OCI-LY1 (cell line): ENCODE measurements around the gene CCR7.

ENCODE experiments used
- H2AFZ ChIP-seq: fragments of 200-600 bp; sonication (generic), shearing (Covaris generic); 2 replicates; pipeline ENCODE4 v1.6.0; 2014; ENCODE audit warnings: antibody characterized with exemption, mild to moderate bottlenecking, low read length
- H3F3A ChIP-seq: fragments of 200-600 bp; sonication (generic), shearing (Covaris generic); 2 replicates; pipeline ENCODE4 v1.6.0; 2014; ENCODE audit warnings: mild to moderate bottlenecking, antibody characterized with exemption, low read length, moderate library complexity; ENCODE audit not compliant: insufficient read depth
- H3K27ac ChIP-seq: fragments of 200-600 bp; sonication (generic); 2 replicates; pipeline ENCODE4 v1.5.1; 2014; ENCODE audit warnings: low read length, mixed run types, mild to moderate bottlenecking, low read depth; ENCODE audit not compliant: poor library complexity, severe bottlenecking
- H3K27me3 ChIP-seq: fragments of 200-600 bp; sonication (generic); 2 replicates; pipeline ENCODE4 v1.6.0; 2014; ENCODE audit warnings: antibody characterized with exemption, mild to moderate bottlenecking, low read length, moderate library complexity; ENCODE audit not compliant: insufficient read depth
- H3K36me3 ChIP-seq: fragments of 200-600 bp; sonication (generic); 2 replicates; pipeline ENCODE4 v1.6.1; 2014; ENCODE audit warnings: mild to moderate bottlenecking, antibody characterized with exemption, low read length, moderate library complexity, mixed read lengths; ENCODE audit not compliant: insufficient read depth
- H3K4me1 ChIP-seq: fragments of 200-600 bp; sonication (generic); 2 replicates; pipeline ENCODE4 v1.5.1; 2014; ENCODE audit warnings: mild to moderate bottlenecking, low read length, moderate library complexity; ENCODE audit not compliant: insufficient read depth, severe bottlenecking
- H3K4me2 ChIP-seq: fragments of 200-600 bp; sonication (generic), shearing (Covaris generic); 2 replicates; pipeline ENCODE4 v1.6.1; 2014; ENCODE audit warnings: low read length
- H3K4me3 ChIP-seq: fragments of 200-600 bp; sonication (generic); 2 replicates; pipeline ENCODE4 v1.5.1; 2014; ENCODE audit warnings: low read length, low read depth, mild to moderate bottlenecking, mixed read lengths; ENCODE audit not compliant: poor library complexity, severe bottlenecking
- H3K79me2 ChIP-seq: fragments of 200-600 bp; shearing (Covaris generic); 2 replicates; pipeline ENCODE4 v1.6.1; 2016; ENCODE audit warnings: mixed run types, low read length, mixed read lengths; ENCODE audit not compliant: insufficient read depth
- H3K9ac ChIP-seq: fragments of 200-600 bp; sonication (generic), shearing (Covaris generic); 2 replicates; pipeline ENCODE4 v1.6.1; 2014; ENCODE audit warnings: mild to moderate bottlenecking, low read length, mixed read lengths
- H3K9me2 ChIP-seq: fragments of 200-600 bp; sonication (generic), shearing (Covaris generic); 2 replicates; pipeline ENCODE4 v1.6.1; 2014; ENCODE audit warnings: low read depth, mild to moderate bottlenecking, low read length, mixed read lengths
- H3K9me3 ChIP-seq: fragments of 200-600 bp; shearing (Covaris generic); 2 replicates; pipeline ENCODE4 v1.6.1; 2014; ENCODE audit warnings: low read length, mixed read lengths
- H4K20me1 ChIP-seq: fragments of 200-600 bp; sonication (generic), shearing (Covaris generic); 2 replicates; pipeline ENCODE4 v1.6.0; 2016; ENCODE audit warnings: mild to moderate bottlenecking, low read length; ENCODE audit not compliant: insufficient read depth
- EZH2 ChIP-seq: fragments of 200-600 bp; sonication (generic), shearing (Covaris generic); IDR thresholded peaks from 2 replicates; pipeline ENCODE4 v1.8.0; 2017; ENCODE audit warnings: borderline replicate concordance, mixed run types, mild to moderate bottlenecking, antibody characterized with exemption, low read length, moderate library complexity, mixed read lengths
- TF ChIP-seq, protein P1 (sequence below): fragments of 200-600 bp; sonication (generic), shearing (Covaris generic); IDR thresholded peaks from 2 replicates; pipeline ENCODE4 v1.5.1; 2017; ENCODE audit warnings: mild to moderate bottlenecking, antibody characterized with exemption, low read length, moderate library complexity, mixed read lengths

The CCR7 gene

DNA sequence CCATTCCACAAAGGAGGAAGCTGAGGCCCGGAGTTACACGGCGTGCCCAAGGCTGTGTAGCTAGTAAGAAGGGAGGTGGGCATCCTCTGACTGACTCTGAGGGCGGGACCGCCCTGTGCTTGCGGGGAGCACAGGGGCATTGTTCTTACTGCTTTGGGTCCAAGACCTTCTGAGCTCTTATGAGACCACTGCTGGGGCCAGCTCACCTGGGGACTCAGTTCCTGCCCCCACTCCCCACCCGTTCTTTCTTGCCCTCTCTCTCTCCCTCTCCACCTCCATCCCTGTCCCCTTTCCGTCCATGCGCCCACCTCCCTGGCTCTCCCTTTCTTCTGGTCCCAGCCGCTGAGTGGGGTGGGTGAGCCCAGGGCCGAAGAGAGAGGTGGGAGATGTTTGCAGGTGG lies 19.6 kb downstream of the CCR7 start:
- Histone ChIP-seq H2AFZ (no peak overlapping the region), H3K4me2 (no peak overlapping the region), H3K27me3 (no peaks in the 10 kb centered on the region), H3K9ac (no peak overlapping the region), H3K4me1 (peaks cover 59% of the 10 kb centered on the region), H3K36me3 (no peaks in the 10 kb centered on the region), H3K27ac (no peak overlapping the region), H3K79me2 (no peaks in the 10 kb centered on the region), H4K20me1 (no peaks in the 10 kb centered on the region), H3K4me3 (no peak overlapping the region), H3K9me2 (no peaks in the 10 kb centered on the region), H3K9me3 (no peaks in the 10 kb centered on the region), H3F3A (no peaks in the 10 kb centered on the region)
- TF ChIP-seq, protein P1, sequence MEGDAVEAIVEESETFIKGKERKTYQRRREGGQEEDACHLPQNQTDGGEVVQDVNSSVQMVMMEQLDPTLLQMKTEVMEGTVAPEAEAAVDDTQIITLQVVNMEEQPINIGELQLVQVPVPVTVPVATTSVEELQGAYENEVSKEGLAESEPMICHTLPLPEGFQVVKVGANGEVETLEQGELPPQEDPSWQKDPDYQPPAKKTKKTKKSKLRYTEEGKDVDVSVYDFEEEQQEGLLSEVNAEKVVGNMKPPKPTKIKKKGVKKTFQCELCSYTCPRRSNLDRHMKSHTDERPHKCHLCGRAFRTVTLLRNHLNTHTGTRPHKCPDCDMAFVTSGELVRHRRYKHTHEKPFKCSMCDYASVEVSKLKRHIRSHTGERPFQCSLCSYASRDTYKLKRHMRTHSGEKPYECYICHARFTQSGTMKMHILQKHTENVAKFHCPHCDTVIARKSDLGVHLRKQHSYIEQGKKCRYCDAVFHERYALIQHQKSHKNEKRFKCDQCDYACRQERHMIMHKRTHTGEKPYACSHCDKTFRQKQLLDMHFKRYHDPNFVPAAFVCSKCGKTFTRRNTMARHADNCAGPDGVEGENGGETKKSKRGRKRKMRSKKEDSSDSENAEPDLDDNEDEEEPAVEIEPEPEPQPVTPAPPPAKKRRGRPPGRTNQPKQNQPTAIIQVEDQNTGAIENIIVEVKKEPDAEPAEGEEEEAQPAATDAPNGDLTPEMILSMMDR, result no peak
- no peak for TF ChIP-seq EZH2

DNA sequence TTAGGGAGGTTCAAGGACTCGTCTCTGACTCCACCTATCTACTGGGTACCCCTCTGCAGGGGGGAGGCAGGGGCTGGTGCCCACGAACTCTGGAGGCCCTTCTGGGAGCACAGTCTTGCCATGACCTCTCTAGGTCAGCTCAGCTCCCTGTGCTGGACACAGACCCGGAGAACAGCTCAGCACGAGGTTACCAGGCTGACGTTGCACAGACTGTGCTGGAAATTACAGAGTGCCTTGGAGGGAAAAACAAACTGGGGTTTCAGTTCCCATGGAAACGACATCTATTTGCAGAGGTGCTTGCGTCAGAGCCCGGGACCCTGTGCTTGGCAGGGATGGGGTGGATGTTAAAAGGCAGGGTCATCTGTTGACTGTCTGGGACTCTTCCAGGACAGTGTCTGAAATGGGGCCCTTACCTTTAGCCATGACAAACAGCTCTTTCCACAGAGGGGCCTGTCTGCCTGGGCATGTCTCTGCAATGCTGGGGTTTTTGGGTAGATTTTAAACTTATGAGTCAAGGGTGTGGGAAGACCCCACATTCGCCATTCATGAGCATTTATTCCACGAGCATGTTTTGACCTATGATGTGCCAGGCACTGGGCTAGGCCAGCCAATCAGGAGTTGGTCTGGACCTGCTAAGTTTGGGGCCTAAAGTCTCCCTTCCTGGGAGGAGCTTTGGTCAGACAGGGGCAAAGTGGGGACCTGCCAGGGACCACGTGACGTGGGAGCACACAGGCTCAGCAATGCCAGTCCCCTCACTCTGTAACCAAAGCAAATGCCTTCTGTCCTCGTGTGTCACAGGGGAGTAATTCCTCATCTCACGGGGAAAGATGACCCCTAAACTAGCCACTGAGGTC lies 22.5 kb downstream of the CCR7 start:
- Histone ChIP-seq H3K9me2 (no peaks in the 10 kb centered on the region), H4K20me1 (no peaks in the 10 kb centered on the region), H3K27me3 (no peaks in the 10 kb centered on the region), H2AFZ (no peak overlapping the region), H3K27ac (peak overlapping the region; percentile 83), H3K36me3 (no peaks in the 10 kb centered on the region), H3K9me3 (no peaks in the 10 kb centered on the region), H3F3A (no peaks in the 10 kb centered on the region), H3K4me2 (peak overlapping the region; percentile 18; the same call in 1 of the 2 replicates), H3K4me1 (peaks cover 47% of the 10 kb centered on the region), H3K9ac (peak overlapping the region; percentile 22; the same call in 1 of the 2 replicates), H3K4me3 (no peak overlapping the region), H3K79me2 (no peaks in the 10 kb centered on the region)
- no peak for TF ChIP-seq EZH2
- TF ChIP-seq, protein P1, result no peak

DNA sequence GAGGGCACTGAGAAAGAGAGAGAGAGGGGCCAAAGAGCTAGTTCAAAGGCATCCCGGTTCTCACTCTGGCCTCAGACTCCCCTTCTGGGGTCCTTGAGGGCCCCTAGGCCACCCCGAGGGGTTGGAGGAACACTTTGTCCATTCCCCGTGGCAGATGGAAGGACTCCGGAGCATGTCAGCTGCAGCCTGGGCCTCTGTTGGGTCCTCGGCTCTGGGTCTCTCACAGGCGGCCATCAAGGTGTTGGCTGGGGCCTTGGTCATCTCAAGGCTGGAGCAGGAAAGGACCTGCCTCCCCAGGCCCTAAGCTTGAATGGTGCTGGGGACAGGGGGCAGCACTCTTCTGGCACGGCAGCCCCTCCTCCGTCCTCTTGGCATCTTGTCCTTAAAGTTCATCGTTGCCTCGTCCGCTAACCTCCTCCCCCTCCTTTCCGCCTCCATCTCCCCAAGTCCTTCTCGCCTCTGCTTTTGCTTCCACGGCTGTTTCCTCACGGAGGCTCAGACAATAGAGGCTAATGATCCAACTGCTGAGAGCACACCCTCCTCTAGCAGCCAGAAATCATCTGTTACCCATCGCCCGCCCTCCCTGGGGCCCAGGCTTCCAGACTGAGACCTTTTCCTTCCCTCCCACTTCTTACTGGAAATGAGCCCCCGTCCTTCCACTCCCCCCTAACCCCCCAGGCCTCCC lies 23.3 kb downstream of the CCR7 start:
- Histone ChIP-seq H4K20me1 (no peaks in the 10 kb centered on the region), H3K4me3 (no peak overlapping the region), H3K27me3 (no peaks in the 10 kb centered on the region), H3K36me3 (no peaks in the 10 kb centered on the region), H3K4me1 (peaks cover 40% of the 10 kb centered on the region), H3K4me2 (peak overlapping the region; percentile 18; the same call in 1 of the 2 replicates), H3K27ac (peak overlapping the region; percentile 83), H3K9me3 (no peaks in the 10 kb centered on the region), H3F3A (no peaks in the 10 kb centered on the region), H3K79me2 (no peaks in the 10 kb centered on the region), H3K9ac (peak overlapping the region; percentile 22; the same call in 1 of the 2 replicates), H2AFZ (no peak overlapping the region), H3K9me2 (no peaks in the 10 kb centered on the region)
- no peak for TF ChIP-seq EZH2
- TF ChIP-seq, protein P1, result no peak
